Endothelial cell (in vitro differentiated cells): ENCODE results near the gene F3. TPM values are rescaled to one million over a fixed set of nuclear protein-coding genes. Genes with fewer than 3 reads are reported as not detected.

Experiments used
- DNase-seq: peaks from one replicate; pipeline ENCODE4 v3.0.0; 2021; ENCODE audit warnings: low spot score
- H3K27ac Mint-ChIP-seq: one replicate; pipeline ENCODE4 v1.8.0; 2021; ENCODE audit warnings: mixed read lengths, inconsistent platforms; ENCODE audit not compliant: unreplicated experiment
- H3K27me3 Mint-ChIP-seq: one replicate; pipeline ENCODE4 v1.8.0; 2021; ENCODE audit warnings: mild to moderate bottlenecking, moderate library complexity, mixed read lengths, inconsistent platforms; ENCODE audit not compliant: unreplicated experiment
- H3K36me3 Mint-ChIP-seq: one replicate; pipeline ENCODE4 v1.8.0; 2021; ENCODE audit warnings: mild to moderate bottlenecking, low read depth, mixed read lengths, inconsistent platforms; ENCODE audit not compliant: unreplicated experiment
- H3K4me1 Mint-ChIP-seq: one replicate; pipeline ENCODE4 v1.8.0; 2021; ENCODE audit warnings: mild to moderate bottlenecking, mixed read lengths, inconsistent platforms; ENCODE audit not compliant: unreplicated experiment
- H3K4me3 Mint-ChIP-seq: one replicate; pipeline ENCODE4 v1.8.0; 2021; ENCODE audit warnings: mild to moderate bottlenecking, mixed read lengths, inconsistent platforms; ENCODE audit not compliant: unreplicated experiment
- H3K9me3 Mint-ChIP-seq: one replicate; pipeline ENCODE4 v1.8.0; 2021; ENCODE audit warnings: mixed read lengths, inconsistent platforms; ENCODE audit not compliant: unreplicated experiment
- CTCF ChIP-seq: fragments of 200-600 bp; sonication (generic); IDR thresholded peaks from one replicate; pipeline ENCODE4 v1.5.0; 2021; ENCODE audit warnings: antibody characterized with exemption; ENCODE audit not compliant: unreplicated experiment
- total RNA-seq: library from RNA; stranded (reverse); fragmentation: NEBNext Ultra II Directional; extraction: Animal tissue kit (Norgen Biotek cat#: 25700); gene quantifications from one replicate; pipeline ENCODE4 v1.2.1, GENCODE V29; 2021; ENCODE audit not compliant: unreplicated experiment

F3 gene
- total RNA-seq, 1 donor from 2014 or later, result 1.4 TPM

GRCh38 chr1:94528826-94529225, 12.7 kb downstream of the F3 start:
- Mint-ChIP-seq H3K36me3 (no peaks in the 10 kb centered on the region), H3K4me3 (no peak overlapping the region), H3K27me3 (peaks cover 4% of the 10 kb centered on the region), H3K4me1 (no peaks in the 10 kb centered on the region), H3K9me3 (no peaks in the 10 kb centered on the region), H3K27ac (no peak overlapping the region)
- no peak for TF ChIP-seq CTCF
- no peak for DNase-seq

GRCh38 chr1:94528299-94528698, 13.3 kb downstream of the F3 start:
- Mint-ChIP-seq H3K4me3 (no peak overlapping the region), H3K9me3 (no peaks in the 10 kb centered on the region), H3K27me3 (peaks cover 3% of the 10 kb centered on the region), H3K36me3 (no peaks in the 10 kb centered on the region), H3K4me1 (no peaks in the 10 kb centered on the region), H3K27ac (no peak overlapping the region)
- no peak for DNase-seq
- TF ChIP-seq CTCF, result no peak

- Mint-ChIP-seq H3K4me1 (peaks cover under 1% of the 10 kb centered on the region), H3K4me3 (no peak overlapping the region), H3K36me3 (no peaks in the 10 kb centered on the region), H3K9me3 (no peaks in the 10 kb centered on the region), H3K27me3 (peaks cover 3% of the 10 kb centered on the region), H3K27ac (no peak overlapping the region)
- TF ChIP-seq CTCF, result no peak
- no peak for DNase-seq
Measured at GRCh38 chr1:94527447-94528031, 14.0 kb downstream of the F3 start.

- Mint-ChIP-seq H3K27ac (no peak overlapping the region), H3K27me3 (peaks cover 3% of the 10 kb centered on the region), H3K4me1 (peaks cover 11% of the 10 kb centered on the region), H3K4me3 (no peak overlapping the region), H3K36me3 (no peaks in the 10 kb centered on the region), H3K9me3 (no peaks in the 10 kb centered on the region)
- no peak for TF ChIP-seq CTCF
- DNase-seq, result no peak
Measured at GRCh38 chr1:94526152-94526980, 15.2 kb downstream of the F3 start.

- no peak for TF ChIP-seq CTCF
- Mint-ChIP-seq H3K27ac (no peak overlapping the region), H3K9me3 (no peaks in the 10 kb centered on the region), H3K27me3 (peaks cover 3% of the 10 kb centered on the region), H3K4me3 (no peak overlapping the region), H3K36me3 (no peaks in the 10 kb centered on the region), H3K4me1 (peaks cover 13% of the 10 kb centered on the region)
- DNase-seq, result no peak
Measured at GRCh38 chr1:94524531-94524930, 17.0 kb downstream of the F3 start.
